Measurements from ENCODE around the gene AKR1D1. TPM values are rescaled to one million over a fixed set of nuclear protein-coding genes. Genes with fewer than 3 reads are reported as not detected.
"Not testable (repeated sequence)": the region's sequence is repeated elsewhere in the genome, so short reads cannot be mapped to it uniquely, and the experiment has no call there.

Gene AKR1D1
- total RNA-seq, 1 experiment from 2014 or later: not detected

GRCh38 chr7:138052696-138053095, 23.6 kb upstream of the AKR1D1 start:
- H3K27ac Mint-ChIP-seq (ENCODE audit: unreplicated experiment): no peak overlapping the region
- no TSS peak for BruUV-seq (replicated peaks)
- intact Hi-C loops (cut with micrococcal nuclease; ENCODE audit: unreplicated experiment): no loop called here
- H3K4me1 Mint-ChIP-seq (ENCODE audit: low read depth, unreplicated experiment): no peaks in the 10 kb centered on the region
- no peaks in the 10 kb centered on the region for H3K27me3 Mint-ChIP-seq (ENCODE audit: unreplicated experiment)
- DNase-seq: no peak
- no peaks in the 10 kb centered on the region for H3K36me3 Mint-ChIP-seq (ENCODE audit: insufficient read depth, unreplicated experiment)
- CTCF ChIA-PET: no interaction called here
- H3K4me3 Mint-ChIP-seq (ENCODE audit: low read depth, unreplicated experiment): no peak overlapping the region
- peaks cover 7% of the 10 kb centered on the region for H3K9me3 Mint-ChIP-seq (ENCODE audit: low read depth, unreplicated experiment)
- TF ChIP-seq CTCF (IDR thresholded peaks at IDR 0.05; ENCODE audit: unreplicated experiment): no peak

- DNase-seq; H3K27me3 Mint-ChIP-seq (ENCODE audit: unreplicated experiment); H3K4me3 Mint-ChIP-seq (ENCODE audit: low read depth, unreplicated experiment); H3K4me1 Mint-ChIP-seq (ENCODE audit: low read depth, unreplicated experiment); H3K27ac Mint-ChIP-seq (ENCODE audit: unreplicated experiment); H3K36me3 Mint-ChIP-seq (ENCODE audit: insufficient read depth, unreplicated experiment); intact Hi-C loops (cut with micrococcal nuclease; ENCODE audit: unreplicated experiment); CTCF ChIA-PET; H3K9me3 Mint-ChIP-seq (ENCODE audit: low read depth, unreplicated experiment); BruUV-seq (replicated peaks): not testable (repeated sequence)
Observed at GRCh38 chr7:138055698-138056097, 20.6 kb upstream of the AKR1D1 start.

- Mint-ChIP-seq H3K4me3 (ENCODE audit: low read depth, unreplicated experiment) (no peak overlapping the region), H3K4me1 (ENCODE audit: low read depth, unreplicated experiment) (no peaks in the 10 kb centered on the region), H3K27ac (ENCODE audit: unreplicated experiment) (no peak overlapping the region), H3K36me3 (ENCODE audit: insufficient read depth, unreplicated experiment) (no peaks in the 10 kb centered on the region), H3K27me3 (ENCODE audit: unreplicated experiment) (no peaks in the 10 kb centered on the region), H3K9me3 (ENCODE audit: low read depth, unreplicated experiment) (peaks cover under 1% of the 10 kb centered on the region)
- no peak for DNase-seq
- BruUV-seq (replicated peaks): no TSS peak
- CTCF ChIA-PET: no interaction called here
- intact Hi-C loops (cut with micrococcal nuclease; ENCODE audit: unreplicated experiment): no loop called here
- TF ChIP-seq CTCF (IDR thresholded peaks at IDR 0.05; ENCODE audit: unreplicated experiment): no peak
Observed at GRCh38 chr7:138063400-138063799, 12.9 kb upstream of the AKR1D1 start.

- CTCF ChIA-PET: no interaction called here
- Mint-ChIP-seq H3K27ac (ENCODE audit: unreplicated experiment) (no peak overlapping the region), H3K4me1 (ENCODE audit: low read depth, unreplicated experiment) (no peaks in the 10 kb centered on the region), H3K9me3 (ENCODE audit: low read depth, unreplicated experiment) (no peaks in the 10 kb centered on the region), H3K4me3 (ENCODE audit: low read depth, unreplicated experiment) (no peak overlapping the region), H3K27me3 (ENCODE audit: unreplicated experiment) (no peaks in the 10 kb centered on the region), H3K36me3 (ENCODE audit: insufficient read depth, unreplicated experiment) (no peaks in the 10 kb centered on the region)
- TF ChIP-seq CTCF (IDR thresholded peaks at IDR 0.05; ENCODE audit: unreplicated experiment): no peak
- intact Hi-C loops (cut with micrococcal nuclease; ENCODE audit: unreplicated experiment): no loop called here
- BruUV-seq (replicated peaks): no TSS peak
- no peak for DNase-seq
Observed at GRCh38 chr7:138064856-138065357, 11.4 kb upstream of the AKR1D1 start.

GRCh38 chr7:138065827-138066226, 10.4 kb upstream of the AKR1D1 start:
- H3K36me3 Mint-ChIP-seq (ENCODE audit: insufficient read depth, unreplicated experiment): no peaks in the 10 kb centered on the region
- no peak overlapping the region for H3K4me3 Mint-ChIP-seq (ENCODE audit: low read depth, unreplicated experiment)
- CTCF ChIA-PET: no interaction called here
- H3K27ac Mint-ChIP-seq (ENCODE audit: unreplicated experiment): no peak overlapping the region
- no peaks in the 10 kb centered on the region for H3K27me3 Mint-ChIP-seq (ENCODE audit: unreplicated experiment)
- BruUV-seq (replicated peaks): no TSS peak
- H3K9me3 Mint-ChIP-seq (ENCODE audit: low read depth, unreplicated experiment): no peaks in the 10 kb centered on the region
- TF ChIP-seq CTCF (IDR thresholded peaks at IDR 0.05; ENCODE audit: unreplicated experiment): no peak
- intact Hi-C loops (cut with micrococcal nuclease; ENCODE audit: unreplicated experiment): no loop called here
- H3K4me1 Mint-ChIP-seq (ENCODE audit: low read depth, unreplicated experiment): no peaks in the 10 kb centered on the region
- DNase-seq: no peak

Measured in Calu3 (cell line).